ENCODE results near the gene RBBP7. TPM values are rescaled to one million over a fixed set of nuclear protein-coding genes. Genes with fewer than 3 reads are reported as not detected.
A peak's percentile ranks its signal among the peaks of the same experiment; 100 is the strongest.

Gene RBBP7
- total RNA-seq, 3 donors from 2014 or later = 79.3 to 89.5 (median 86.4) TPM

GRCh38 chrX:16828124-16828908 is 41.8 kb downstream of the RBBP7 start:
- intact Hi-C loops (cut with DNase I; ENCODE audit: low total_unique reads) = no loop called here
- no peaks in the 10 kb centered on the region for H3K9me3 ChIP-seq
- DNase-seq (ENCODE audit: low spot score in 2 of 2) = no peak
- no peaks in the 10 kb centered on the region for H3K27me3 ChIP-seq
- H3K36me3 ChIP-seq = no peaks in the 10 kb centered on the region
- peak overlapping the region; percentile 75 to 83 for H3K27ac ChIP-seq
- no peaks in the 10 kb centered on the region for H3K4me1 ChIP-seq
- H3K4me3 ChIP-seq = no peak overlapping the region
- TF ChIP-seq POLR2A (IDR thresholded peaks at IDR 0.05) (no peak), CTCF (IDR thresholded peaks at IDR 0.05) (no peak), POLR2AphosphoS5 (IDR thresholded peaks at IDR 0.05) (peak in 2 of 3 donors; percentile 28 to 48)

DNA sequence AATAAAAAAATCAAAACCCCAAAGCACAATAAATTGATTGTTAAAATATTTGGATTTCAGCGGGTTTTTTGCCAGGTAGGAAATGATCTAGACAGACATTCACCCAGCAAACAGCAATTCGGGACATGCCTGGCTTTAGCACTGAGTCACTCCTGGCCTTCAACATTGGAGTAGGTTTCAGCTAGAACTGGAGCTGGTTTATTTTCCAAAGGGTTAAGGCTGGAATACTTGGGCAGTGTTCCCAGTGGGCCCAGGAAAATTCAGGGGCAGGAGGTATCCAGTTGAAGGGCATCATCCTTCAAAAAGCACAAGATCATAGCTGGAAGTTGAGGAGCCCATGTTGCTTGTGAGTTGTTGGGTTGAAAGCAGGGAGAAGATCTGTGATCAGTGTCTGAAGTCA is 42.9 kb downstream of the RBBP7 start:
- intact Hi-C loops (cut with DNase I; ENCODE audit: low total_unique reads) = no loop called here
- Histone ChIP-seq H3K27me3 (no peaks in the 10 kb centered on the region), H3K4me3 (no peak overlapping the region), H3K27ac (peak overlapping the region in 1 of 2 donors; percentile 2), H3K9me3 (no peaks in the 10 kb centered on the region), H3K4me1 (no peaks in the 10 kb centered on the region), H3K36me3 (no peaks in the 10 kb centered on the region)
- no peak for TF ChIP-seq CTCF (IDR thresholded peaks at IDR 0.05)
- TF ChIP-seq POLR2A (IDR thresholded peaks at IDR 0.05) = no peak
- no peak for TF ChIP-seq POLR2AphosphoS5 (IDR thresholded peaks at IDR 0.05)
- DNase-seq (ENCODE audit: low spot score in 2 of 2) = no peak

DNA sequence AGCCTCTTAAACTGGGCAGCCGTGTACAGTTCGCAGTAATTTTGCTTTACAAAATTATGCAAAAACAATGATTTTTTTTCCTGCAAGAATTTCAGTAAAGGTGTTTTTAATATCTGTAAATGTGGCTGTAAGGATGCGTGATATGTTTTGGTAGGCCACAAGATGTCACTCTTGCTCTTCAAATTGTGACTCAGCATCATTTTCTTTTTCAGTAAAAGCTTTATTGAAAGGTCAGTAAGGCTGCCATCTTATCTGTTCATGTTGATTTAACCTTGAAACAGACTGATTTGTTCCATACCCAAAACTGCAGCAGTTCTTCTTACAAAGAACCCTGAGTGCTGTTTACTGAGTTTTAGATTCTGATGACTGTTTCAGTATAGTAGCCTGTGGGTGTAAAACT is 44.0 kb downstream of the RBBP7 start:
- no peak for DNase-seq (ENCODE audit: low spot score in 2 of 2)
- H3K27ac ChIP-seq = no peak overlapping the region
- no peaks in the 10 kb centered on the region for H3K4me1 ChIP-seq
- TF ChIP-seq CTCF (IDR thresholded peaks at IDR 0.05) (peak in 2 of 3 donors; percentile 28 to 42), POLR2AphosphoS5 (IDR thresholded peaks at IDR 0.05) (no peak), POLR2A (IDR thresholded peaks at IDR 0.05) (no peak)
- H3K9me3 ChIP-seq = no peaks in the 10 kb centered on the region
- intact Hi-C loops (cut with DNase I; ENCODE audit: low total_unique reads) = no loop called here
- H3K27me3 ChIP-seq = no peaks in the 10 kb centered on the region
- no peak overlapping the region for H3K4me3 ChIP-seq
- H3K36me3 ChIP-seq = no peaks in the 10 kb centered on the region

GRCh38 chrX:16825264-16826035 is 44.7 kb downstream of the RBBP7 start:
- DNase-seq (ENCODE audit: low spot score in 2 of 2) = no peak
- TF ChIP-seq POLR2A (IDR thresholded peaks at IDR 0.05) = no peak
- no peak for TF ChIP-seq POLR2AphosphoS5 (IDR thresholded peaks at IDR 0.05)
- no peak for TF ChIP-seq CTCF (IDR thresholded peaks at IDR 0.05)
- intact Hi-C loops (cut with DNase I; ENCODE audit: low total_unique reads) = loop anchor here (2.0 kb wide), 1 partner anchor 51 kb away; no protein-coding TSS in a partner anchor
- no peak overlapping the region for H3K4me3 ChIP-seq
- no peaks in the 10 kb centered on the region for H3K9me3 ChIP-seq
- H3K4me1 ChIP-seq = no peaks in the 10 kb centered on the region
- H3K27ac ChIP-seq = no peak overlapping the region
- H3K36me3 ChIP-seq = no peaks in the 10 kb centered on the region
- H3K27me3 ChIP-seq = no peaks in the 10 kb centered on the region

DNA sequence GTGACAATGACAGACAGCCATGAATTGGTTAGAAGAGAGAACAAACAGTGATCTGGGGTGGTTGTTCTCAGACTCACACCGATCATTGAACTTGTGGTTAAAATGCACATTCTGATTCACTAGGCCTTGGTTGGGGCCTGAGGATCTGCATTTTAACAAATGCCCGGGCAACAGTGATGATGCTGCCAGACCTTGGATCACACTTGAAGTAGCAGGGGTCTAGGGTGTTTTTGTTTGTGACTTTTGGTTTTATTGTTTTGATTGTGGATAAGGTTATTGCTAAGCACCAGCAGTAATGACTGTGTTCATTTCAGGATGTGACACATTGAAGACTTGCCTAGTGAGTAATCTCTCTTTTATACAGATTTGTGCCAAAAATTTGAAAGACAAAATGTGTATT is 47.4 kb downstream of the RBBP7 start:
- intact Hi-C loops (cut with DNase I; ENCODE audit: low total_unique reads) = loop anchor here (5.0 kb wide), 1 partner anchor 765 kb away; no protein-coding TSS in a partner anchor
- no peak overlapping the region for H3K4me3 ChIP-seq
- H3K9me3 ChIP-seq = no peaks in the 10 kb centered on the region
- H3K27ac ChIP-seq = no peak overlapping the region
- H3K4me1 ChIP-seq = no peaks in the 10 kb centered on the region
- H3K27me3 ChIP-seq = no peaks in the 10 kb centered on the region
- no peak for DNase-seq (ENCODE audit: low spot score in 2 of 2)
- no peaks in the 10 kb centered on the region for H3K36me3 ChIP-seq
- TF ChIP-seq POLR2AphosphoS5 (IDR thresholded peaks at IDR 0.05) = no peak
- TF ChIP-seq CTCF (IDR thresholded peaks at IDR 0.05) = no peak
- no peak for TF ChIP-seq POLR2A (IDR thresholded peaks at IDR 0.05)
